Activated CD8-positive, alpha-beta T cell treated with anti-CD3 and anti-CD28 coated beads for 36 hours (primary cell): ENCODE data around the gene PIK3R3. TPM values are rescaled to one million over a fixed set of nuclear protein-coding genes. Genes with fewer than 3 reads are reported as not detected.

Experiments used
- ATAC-seq: fragments of 200-7000 bp; cut with Tn5 transposase; one replicate; pipeline ENCODE4 v1.10.0; 2021; ENCODE audit warnings: mild to moderate bottlenecking, moderate library complexity
- CTCF ChIA-PET: fragments of 350-600 bp; sonication (Branson Sonifier 250); formaldehyde crosslinking; loops from one replicate; lab custom pipeline; 2021; ENCODE audit warnings: antibody characterized with exemption; lab: Charles Lee
- POLR2A ChIA-PET: fragments of 350-600 bp; sonication (Branson Sonifier 250); formaldehyde crosslinking; loops from one replicate; lab custom pipeline; 2021; ENCODE audit warnings: antibody characterized with exemption; lab: Charles Lee
- DNase-seq: peaks from one replicate; pipeline ENCODE4 v3.0.0-alpha.2; 2020
- H3K27ac Mint-ChIP-seq: one replicate; pipeline ENCODE4 v1.8.0; 2021; ENCODE audit warnings: mild to moderate bottlenecking, mixed read lengths
- H3K27me3 Mint-ChIP-seq: one replicate; pipeline ENCODE4 v1.8.0; 2021; ENCODE audit warnings: mixed read lengths
- H3K36me3 Mint-ChIP-seq: one replicate; pipeline ENCODE4 v1.8.0; 2021; ENCODE audit warnings: low read depth, mixed read lengths
- H3K4me1 Mint-ChIP-seq: one replicate; pipeline ENCODE4 v1.8.0; 2021; ENCODE audit warnings: low read depth, mixed read lengths
- H3K4me3 Mint-ChIP-seq: one replicate; pipeline ENCODE4 v1.8.0; 2021; ENCODE audit warnings: mild to moderate bottlenecking, moderate library complexity, mixed read lengths
- H3K9me3 Mint-ChIP-seq: one replicate; pipeline ENCODE4 v1.8.0; 2021; ENCODE audit warnings: mixed read lengths
- intact Hi-C: fragments of 100-400 bp; cut with micrococcal nuclease; formaldehyde crosslinking; loops from one replicate; pipeline ENCODE4 v1.10.0; 2022
- total RNA-seq, 2 experiments: library from RNA; stranded (reverse); gene quantifications; one replicate each; pipeline ENCODE4 v1.2.3, GENCODE V29; 2021
- TF ChIP-seq, protein P1 (sequence below): fragments of 200-600 bp; IDR thresholded peaks from one replicate; pipeline ENCODE4 v1.8.0; 2022; ENCODE audit warnings: antibody characterized with exemption, mild to moderate bottlenecking

The PIK3R3 gene
- total RNA-seq, 2 experiments from 2014 or later, result 1.3 to 1.4 TPM

GRCh38 chr1:46133781-46134350, 1.4 kb upstream of the PIK3R3 start:
- Mint-ChIP-seq H3K4me1 (peaks cover 27% of the 10 kb centered on the region), H3K27ac (no peak overlapping the region), H3K27me3 (peaks cover 48% of the 10 kb centered on the region), H3K9me3 (no peaks in the 10 kb centered on the region), H3K4me3 (peak overlapping the region; percentile 83), H3K36me3 (peaks cover 2% of the 10 kb centered on the region)
- CTCF ChIA-PET, result no interaction called here
- POLR2A ChIA-PET, result interaction anchor here (0.5 kb wide), 1 partner anchor 13 kb away, joined by 3 read pairs; no protein-coding TSS in a partner anchor
- intact Hi-C loops, result no loop called here
- TF ChIP-seq, protein P1, sequence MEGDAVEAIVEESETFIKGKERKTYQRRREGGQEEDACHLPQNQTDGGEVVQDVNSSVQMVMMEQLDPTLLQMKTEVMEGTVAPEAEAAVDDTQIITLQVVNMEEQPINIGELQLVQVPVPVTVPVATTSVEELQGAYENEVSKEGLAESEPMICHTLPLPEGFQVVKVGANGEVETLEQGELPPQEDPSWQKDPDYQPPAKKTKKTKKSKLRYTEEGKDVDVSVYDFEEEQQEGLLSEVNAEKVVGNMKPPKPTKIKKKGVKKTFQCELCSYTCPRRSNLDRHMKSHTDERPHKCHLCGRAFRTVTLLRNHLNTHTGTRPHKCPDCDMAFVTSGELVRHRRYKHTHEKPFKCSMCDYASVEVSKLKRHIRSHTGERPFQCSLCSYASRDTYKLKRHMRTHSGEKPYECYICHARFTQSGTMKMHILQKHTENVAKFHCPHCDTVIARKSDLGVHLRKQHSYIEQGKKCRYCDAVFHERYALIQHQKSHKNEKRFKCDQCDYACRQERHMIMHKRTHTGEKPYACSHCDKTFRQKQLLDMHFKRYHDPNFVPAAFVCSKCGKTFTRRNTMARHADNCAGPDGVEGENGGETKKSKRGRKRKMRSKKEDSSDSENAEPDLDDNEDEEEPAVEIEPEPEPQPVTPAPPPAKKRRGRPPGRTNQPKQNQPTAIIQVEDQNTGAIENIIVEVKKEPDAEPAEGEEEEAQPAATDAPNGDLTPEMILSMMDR, result no peak
- no peak for ATAC-seq
- DNase-seq, result no peak

DNA sequence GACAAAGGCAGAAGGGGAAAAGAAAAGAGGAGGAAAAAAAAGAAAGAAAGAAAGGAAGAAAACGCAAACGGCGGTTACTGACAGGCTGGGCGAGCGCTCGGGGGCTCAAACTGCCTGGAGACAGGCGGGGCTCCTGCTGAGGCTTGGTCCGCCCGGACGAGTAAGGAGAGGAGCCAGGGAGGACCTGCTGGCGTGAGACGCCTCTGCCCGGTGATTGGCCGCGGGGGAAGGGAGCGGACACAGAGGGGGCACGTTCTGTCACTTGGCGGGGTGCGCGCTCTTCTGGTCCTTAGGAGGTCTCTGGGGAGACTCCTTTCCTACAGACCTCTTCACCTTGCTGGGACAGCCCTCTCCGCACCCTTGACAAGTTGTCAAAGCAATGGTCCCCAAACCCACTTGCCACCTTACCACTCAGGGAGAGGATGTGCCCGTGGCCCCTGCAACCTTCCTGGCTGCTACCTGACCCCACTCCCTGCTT, 791 bp upstream of the PIK3R3 start:
- CTCF ChIA-PET, result no interaction called here
- peaks cover 2% of the 10 kb centered on the region for H3K36me3 Mint-ChIP-seq
- peaks cover 49% of the 10 kb centered on the region for H3K27me3 Mint-ChIP-seq
- intact Hi-C loops, result no loop called here
- H3K4me3 Mint-ChIP-seq, result peak overlapping the region; percentile 83
- DNase-seq (peak; percentile 57), ATAC-seq (peak; percentile 55)
- POLR2A ChIA-PET, result interaction anchor here (0.5 to 1.2 kb wide), 3 partner anchors 13 to 96 kb away, joined by 3 to 4 read pairs (median 3); no protein-coding TSS in a partner anchor
- H3K9me3 Mint-ChIP-seq, result no peaks in the 10 kb centered on the region
- H3K27ac Mint-ChIP-seq, result peak overlapping the region; percentile 97
- TF ChIP-seq, protein P1, result no peak
- peaks cover 27% of the 10 kb centered on the region for H3K4me1 Mint-ChIP-seq

- H3K27ac Mint-ChIP-seq, result peak overlapping the region; percentile 97
- ChIA-PET POLR2A (interaction anchor here (0.8 to 1.2 kb wide), 5 partner anchors 14 to 95 kb away, joined by 3 to 4 read pairs (median 4); no protein-coding TSS in a partner anchor), CTCF (interaction anchor here (1.4 kb wide), 1 partner anchor 92 kb away, joined by 5 read pairs; no protein-coding TSS in a partner anchor)
- H3K27me3 Mint-ChIP-seq, result peaks cover 51% of the 10 kb centered on the region
- H3K36me3 Mint-ChIP-seq, result peaks cover 2% of the 10 kb centered on the region
- TF ChIP-seq, protein P1, result no peak
- intact Hi-C loops, result no loop called here
- peaks cover 27% of the 10 kb centered on the region for H3K4me1 Mint-ChIP-seq
- H3K9me3 Mint-ChIP-seq, result no peaks in the 10 kb centered on the region
- H3K4me3 Mint-ChIP-seq, result peak overlapping the region; percentile 83
- DNase-seq (peak; percentile 62), ATAC-seq (no peak)
Measured at GRCh38 chr1:46131712-46132528, 509 bp downstream of the PIK3R3 start.

DNA sequence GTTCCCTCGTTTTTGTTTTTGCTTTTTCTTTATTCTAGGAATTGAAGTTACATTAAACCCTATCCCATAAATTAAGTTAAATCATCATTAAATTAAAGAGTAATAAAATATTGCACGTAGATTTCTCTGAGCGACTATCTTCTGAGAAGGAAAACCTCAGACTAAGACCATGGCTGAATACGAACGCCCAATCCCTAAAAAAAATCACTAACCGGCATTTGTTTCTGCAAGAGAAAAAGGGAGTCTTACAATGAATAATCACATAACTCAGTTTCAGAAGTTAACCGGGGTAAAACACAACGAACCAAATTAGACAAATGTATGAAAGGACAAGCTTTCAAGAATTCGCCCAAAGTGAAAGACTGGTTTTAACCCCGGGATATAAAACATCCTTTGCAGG, 1.3 kb downstream of the PIK3R3 start:
- Mint-ChIP-seq H3K27me3 (peaks cover 44% of the 10 kb centered on the region), H3K4me3 (peak overlapping the region; percentile 83), H3K27ac (no peak overlapping the region), H3K4me1 (peaks cover 27% of the 10 kb centered on the region), H3K36me3 (peaks cover 2% of the 10 kb centered on the region), H3K9me3 (no peaks in the 10 kb centered on the region)
- ChIA-PET POLR2A (interaction anchor here (1.0 kb wide), 1 partner anchor 26 kb away, joined by 4 read pairs; no protein-coding TSS in a partner anchor), CTCF (interaction anchor here (1.4 kb wide), 1 partner anchor 93 kb away, joined by 5 read pairs; no protein-coding TSS in a partner anchor)
- intact Hi-C loops, result no loop called here
- ATAC-seq, result no peak
- no peak for DNase-seq
- TF ChIP-seq, protein P1, result no peak
